Renal pelvis (tissue), 4 donors: ENCODE results near the gene MGAT1. TPM values are rescaled to one million over a fixed set of nuclear protein-coding genes. Genes with fewer than 3 reads are reported as not detected.
"Not testable (repeated sequence)": the region's sequence is repeated elsewhere in the genome, so short reads cannot be mapped to it uniquely, and the experiment has no call there.

Experiments
- DNase-seq: peaks from one replicate; pipeline ENCODE4 v3.0.0-alpha.2; 2013
- polyA plus RNA-seq, 3 donors: library from polyadenylated mRNA; unstranded; fragments of 120-200 nt; gene quantifications; one replicate each; pipeline ENCODE4 v1.2.1, GENCODE V29; 2013; ENCODE audit not compliant: insufficient read length in 3 of 3

The MGAT1 gene
- polyA plus RNA-seq, 3 donors: 79.0 to 89.7 (median 89.1) TPM

GRCh38 chr5:180790020-180790419 is 12.6 kb downstream of the MGAT1 start:
- no peak for DNase-seq

DNA sequence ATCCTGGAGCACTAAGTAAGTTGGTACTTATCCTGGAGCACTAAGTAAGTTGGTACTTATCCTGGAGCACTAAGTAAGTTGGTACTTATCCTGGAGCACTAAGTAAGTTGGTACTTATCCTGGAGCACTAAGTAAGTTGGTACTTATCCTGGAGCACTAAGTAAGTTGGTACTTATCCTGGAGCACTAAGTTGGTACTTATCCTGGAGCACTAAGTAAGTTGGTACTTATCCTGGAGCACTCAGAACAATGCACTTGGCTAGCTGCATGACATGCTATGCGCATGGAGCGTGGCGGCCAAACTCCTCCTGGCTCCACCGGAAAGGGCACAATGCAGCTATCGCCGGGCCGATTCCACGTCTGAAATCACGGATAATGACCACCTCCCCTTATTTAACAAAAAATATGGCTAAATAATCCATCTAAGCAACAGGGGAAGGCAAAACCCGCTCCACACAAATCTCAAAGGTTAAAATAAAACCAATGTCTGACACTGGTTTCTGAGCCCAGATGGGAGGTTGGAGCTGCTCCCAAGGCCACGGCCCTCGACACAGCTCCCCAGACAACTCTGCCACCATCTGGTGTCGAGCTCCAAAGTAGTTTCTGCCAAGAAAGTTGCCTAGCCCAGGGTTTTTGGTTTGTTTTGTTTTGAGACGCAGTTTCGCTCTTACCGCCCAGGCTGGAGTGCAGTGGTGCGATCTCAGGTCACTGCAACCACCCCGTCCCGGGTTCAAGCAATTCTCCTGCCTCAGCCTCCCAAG is 13.8 kb downstream of the MGAT1 start:
- not testable (repeated sequence) for DNase-seq

DNA sequence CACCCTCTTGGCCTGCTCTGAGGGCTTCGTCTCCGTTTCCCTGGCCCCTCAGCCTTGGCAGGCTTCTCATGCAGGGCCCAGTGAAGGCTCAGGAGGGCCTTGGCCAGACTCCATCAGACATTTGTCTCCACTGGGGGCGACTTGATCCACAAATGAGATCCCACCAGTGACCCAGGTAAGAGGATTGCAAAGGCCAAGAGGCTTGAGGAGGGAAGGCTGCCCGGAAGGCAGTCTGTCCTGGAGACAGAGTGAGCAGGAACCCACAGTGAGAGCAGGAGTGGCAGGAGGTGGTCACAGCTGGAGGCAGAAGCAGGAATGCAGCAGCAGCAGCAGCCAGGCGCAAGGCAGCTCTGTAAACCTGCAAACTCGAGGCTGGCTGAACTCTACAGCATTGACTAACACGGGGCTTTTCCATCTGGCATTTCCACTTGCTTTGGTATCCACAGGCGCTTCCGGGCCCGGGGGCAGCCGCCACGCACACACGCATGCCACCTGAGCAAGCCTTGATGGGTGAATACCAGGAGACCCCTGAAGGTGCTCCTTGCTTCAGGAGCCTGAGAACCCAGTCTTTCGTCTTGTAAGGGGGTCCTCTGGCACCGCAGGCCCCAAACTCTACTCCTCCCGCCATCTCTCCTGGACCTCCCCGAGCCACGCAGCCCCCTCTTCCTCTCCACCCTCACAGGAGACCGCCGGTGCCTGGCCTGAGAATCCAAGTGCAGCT is 14.7 kb downstream of the MGAT1 start:
- DNase-seq: no peak

- DNase-seq: no peak
Observed at GRCh38 chr5:180786531-180787398, 15.8 kb downstream of the MGAT1 start.

DNA sequence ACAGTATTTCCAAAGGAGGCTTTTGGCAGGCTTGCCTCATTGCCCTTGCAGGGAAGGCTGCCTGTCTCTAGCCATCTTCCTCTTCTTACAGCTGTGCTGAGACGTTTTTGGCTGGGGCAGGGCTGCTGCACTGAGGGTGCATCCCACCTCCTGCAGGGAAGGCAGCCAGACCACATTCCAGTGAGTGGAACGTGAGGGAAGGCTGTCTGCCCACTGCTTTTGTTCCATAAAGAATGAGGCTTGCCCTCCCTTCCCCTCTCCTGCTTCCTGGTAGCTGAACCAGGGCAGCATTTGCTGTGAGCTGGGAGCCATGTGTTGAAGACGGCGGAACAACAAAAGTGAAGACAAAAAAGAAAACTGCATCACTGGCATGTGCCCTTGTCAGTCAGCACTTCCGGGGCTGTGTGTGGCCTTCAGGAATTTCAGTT is 16.8 kb downstream of the MGAT1 start:
- no peak for DNase-seq

DNA sequence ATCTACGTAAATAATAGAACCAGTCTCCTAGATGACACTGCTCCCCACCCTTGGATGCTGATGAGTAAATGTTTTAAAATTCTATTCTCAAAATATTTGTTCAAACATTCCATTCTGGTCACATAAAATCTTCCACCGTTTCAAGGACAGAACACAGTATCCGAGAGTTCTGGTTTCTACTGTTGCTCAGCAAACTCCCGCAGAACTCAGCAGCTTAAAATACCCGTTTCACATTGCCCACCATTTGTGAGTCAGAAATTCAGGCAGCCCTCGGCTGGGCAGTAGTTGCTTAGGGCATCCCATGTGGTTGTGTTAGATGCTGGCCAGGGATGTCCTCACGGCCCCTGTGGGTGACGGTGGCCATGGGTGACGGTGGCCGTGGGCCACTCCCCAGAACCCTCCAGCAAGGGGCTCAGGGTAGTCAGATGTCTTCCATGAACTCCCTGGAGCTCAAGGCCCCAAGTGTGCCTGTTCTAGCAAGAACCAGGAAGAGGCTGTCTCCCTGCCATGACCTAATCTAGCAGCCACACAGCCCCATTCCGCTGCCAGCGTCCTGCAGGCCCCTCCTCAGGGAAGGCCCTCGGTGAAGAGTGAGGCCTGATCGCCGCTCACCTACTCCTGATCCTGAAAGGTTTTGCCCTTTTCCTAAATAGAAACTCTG is 17.4 kb downstream of the MGAT1 start:
- no peak for DNase-seq

- no peak for DNase-seq
Observed at GRCh38 chr5:180784497-180785097, 18.0 kb downstream of the MGAT1 start.

DNA sequence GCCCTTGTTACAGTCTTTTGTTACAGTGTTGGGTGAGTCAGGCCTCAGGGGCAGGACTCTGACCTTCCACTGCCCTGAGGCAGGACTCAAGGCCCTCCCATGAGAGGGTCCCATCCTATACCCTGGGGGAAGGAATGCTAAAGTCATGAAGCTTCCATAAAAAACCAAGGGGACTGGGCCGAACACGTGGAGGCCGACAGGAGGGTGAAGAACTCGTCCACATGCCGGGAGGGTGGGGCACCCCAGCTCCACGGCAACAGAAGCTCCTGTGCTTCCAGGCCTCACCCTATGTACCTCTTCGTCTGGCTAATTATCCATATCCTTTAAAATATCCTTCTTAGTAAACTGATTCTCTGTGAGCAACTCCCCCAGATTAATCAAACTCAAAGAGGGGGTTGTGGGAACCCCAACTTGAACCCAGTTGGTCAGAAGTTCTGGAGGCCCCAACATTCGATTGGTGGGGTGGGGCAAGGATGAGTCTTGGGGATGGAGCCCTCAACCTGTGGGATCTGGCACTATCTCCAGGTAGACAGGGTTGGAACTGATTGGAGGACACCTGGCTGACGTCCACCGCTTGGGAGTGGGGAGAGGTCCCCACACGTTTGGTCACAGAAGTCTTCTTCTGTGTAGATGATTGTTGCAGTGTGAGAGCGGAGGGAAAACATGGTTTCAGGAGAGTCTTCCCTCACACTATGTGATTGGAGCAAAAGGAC is 19.1 kb downstream of the MGAT1 start:
- no peak for DNase-seq

DNA sequence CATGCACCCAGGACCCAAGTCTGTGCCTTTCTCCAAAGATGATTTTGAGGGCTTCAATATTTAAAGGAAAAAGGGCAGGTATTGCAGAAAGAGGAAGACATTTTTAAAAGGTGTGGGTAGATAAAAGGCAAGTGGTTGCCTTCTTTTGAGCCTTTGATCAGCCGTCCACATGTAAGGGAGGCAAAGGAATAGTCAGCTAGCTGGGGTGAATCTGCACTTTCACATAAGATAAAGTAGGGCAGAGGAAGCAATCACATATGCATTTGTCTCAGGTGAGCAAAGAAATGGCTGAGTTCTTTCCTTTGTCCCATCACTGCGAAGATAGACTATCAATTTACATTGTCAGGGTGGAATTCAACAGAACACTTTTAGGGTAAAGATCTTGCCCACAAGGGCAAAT is 19.9 kb downstream of the MGAT1 start:
- DNase-seq: no peak

DNA sequence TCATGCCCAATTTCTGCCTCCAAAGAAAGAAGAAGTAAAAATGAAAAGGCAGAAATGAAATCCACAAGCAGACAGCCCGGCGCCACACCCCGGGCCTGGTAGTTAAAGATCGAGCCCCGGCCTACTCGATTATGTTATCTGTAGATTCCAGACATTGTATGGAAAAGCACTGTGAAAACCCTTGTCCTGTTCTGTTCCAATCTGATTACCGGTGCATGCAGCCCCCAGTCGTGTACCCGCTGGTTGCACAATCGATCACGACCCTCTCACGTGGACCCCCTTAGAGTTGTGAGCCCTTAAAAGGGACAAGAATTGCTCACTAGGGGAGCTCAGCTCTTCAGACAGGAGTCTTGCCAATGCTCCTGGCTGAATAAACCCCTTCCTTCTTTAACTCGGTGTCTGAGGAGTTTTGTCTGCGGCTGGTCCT is 20.7 kb downstream of the MGAT1 start:
- not testable (repeated sequence) for DNase-seq

DNA sequence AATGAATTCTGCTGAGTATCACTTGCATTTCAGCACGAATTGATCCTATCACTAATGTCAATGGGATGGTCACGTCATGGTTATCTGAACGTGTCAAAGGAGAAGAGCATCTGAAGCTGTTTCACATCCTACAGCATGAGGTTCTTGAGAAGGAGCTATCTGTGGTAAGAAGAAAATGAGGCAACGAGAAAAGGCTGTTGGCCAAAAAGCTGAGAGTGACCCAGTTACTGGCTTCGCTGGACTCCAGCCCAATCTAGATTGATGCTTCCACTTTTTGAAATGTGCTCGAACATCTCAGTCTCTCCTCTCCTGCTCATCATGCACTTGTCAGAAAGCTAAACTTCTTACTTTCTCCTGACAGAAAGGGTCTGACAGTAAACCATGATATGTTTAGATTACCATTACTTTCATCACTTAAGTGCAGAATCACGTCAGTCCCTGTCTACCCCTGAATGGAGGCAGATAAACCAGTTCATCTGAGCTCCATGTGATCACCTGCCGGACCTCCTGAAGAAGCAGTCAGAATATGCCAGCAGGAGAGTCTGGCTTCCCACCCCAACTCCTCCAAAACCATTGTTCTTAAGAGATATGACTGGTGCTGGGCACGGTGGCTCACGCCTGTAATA is 22.5 kb downstream of the MGAT1 start:
- DNase-seq: no peak

DNA sequence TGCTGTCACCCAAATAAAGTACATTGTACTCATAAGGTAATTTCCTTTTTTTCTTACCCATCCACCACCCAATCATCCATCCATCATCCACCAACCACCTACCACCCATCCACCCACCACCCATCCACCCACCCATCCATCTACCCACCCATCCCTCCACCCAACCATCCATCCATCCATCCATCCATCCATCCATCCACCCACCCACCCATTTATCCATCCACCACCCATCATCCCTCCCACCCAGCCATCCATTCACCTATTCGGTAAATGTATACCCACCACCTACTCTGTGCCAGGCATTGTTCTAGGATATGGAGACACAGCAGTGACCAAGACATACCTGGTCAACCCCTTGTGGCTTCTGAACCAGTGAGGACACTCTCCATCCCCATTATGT is 25.1 kb downstream of the MGAT1 start:
- DNase-seq: no peak

DNA sequence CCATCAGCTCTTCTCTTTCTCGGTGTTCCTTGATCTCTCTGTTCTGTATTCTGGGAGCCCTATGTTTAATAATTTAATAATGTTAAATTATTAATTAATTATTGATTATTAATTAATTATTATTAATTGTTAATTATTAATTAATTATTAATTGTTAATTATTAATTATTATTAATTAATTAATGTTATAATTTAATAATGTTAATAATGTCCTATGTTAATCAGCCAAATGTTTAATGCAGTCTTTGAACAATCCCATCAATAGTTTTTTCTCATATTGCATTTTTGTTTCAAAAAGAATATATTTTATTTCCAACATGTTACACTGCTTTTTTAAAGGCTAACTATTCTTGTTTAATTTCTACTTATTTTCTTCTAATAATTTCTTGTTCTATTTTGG is 26.2 kb downstream of the MGAT1 start:
- DNase-seq: no peak

DNA sequence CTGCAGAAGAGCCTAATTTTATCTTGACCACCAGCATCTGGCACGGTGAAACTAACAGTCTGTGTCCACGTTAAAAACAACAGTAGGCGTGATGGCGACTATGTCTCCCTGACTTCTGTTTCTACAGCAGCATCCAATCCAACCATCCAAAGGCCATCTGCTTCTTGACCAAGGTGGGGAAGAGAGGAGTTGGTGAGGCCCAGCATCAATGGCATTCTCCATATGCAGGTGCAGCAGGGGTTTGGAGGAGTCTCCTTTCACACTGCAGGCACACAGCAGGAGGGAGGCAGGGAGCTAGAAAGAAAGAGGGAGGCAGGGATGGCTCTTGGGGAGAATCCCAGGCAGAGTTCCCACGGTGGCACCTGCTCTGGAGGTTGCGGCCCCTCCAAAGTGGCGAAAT is 27.0 kb downstream of the MGAT1 start:
- no peak for DNase-seq

- no peak for DNase-seq
Observed at GRCh38 chr5:180771839-180772238, 30.8 kb downstream of the MGAT1 start.

DNA sequence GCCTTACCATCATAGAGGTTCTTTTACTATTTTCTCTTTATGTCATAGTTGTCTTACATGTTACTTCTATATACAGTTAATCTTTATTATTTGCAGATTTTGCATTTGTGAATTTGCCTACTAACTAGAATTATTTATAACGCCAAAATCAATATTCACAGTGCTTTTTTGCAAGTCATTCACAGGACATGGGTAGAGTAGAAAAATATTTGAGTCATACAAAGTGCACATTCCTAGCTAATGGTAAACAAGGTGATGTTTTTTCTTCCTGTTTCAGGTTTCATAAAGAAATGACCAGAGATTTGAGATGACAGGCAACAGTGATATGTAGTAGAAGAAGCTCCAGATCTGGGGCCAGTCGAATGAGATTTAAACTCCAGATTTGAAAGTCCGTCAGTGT is 32.8 kb downstream of the MGAT1 start:
- DNase-seq: no peak

DNA sequence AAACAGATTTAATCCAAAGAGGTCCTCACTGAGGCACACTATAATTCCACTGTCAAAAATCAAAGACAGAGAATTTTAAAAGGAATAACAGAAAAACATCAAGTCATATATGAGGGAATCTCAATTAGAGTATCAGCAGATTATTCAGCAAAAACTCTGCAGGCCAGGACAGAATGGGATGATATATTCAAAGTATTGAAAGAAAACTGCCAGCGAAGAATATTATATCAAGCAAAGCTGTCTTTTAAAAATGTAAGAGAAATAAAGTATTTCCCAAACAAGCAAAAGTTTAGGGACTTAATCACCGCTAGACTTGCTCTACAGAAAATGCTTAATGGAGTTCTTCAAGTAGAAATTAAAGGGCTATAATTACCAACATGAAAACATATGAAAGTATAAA is 47.0 kb downstream of the MGAT1 start:
- no peak for DNase-seq

DNA sequence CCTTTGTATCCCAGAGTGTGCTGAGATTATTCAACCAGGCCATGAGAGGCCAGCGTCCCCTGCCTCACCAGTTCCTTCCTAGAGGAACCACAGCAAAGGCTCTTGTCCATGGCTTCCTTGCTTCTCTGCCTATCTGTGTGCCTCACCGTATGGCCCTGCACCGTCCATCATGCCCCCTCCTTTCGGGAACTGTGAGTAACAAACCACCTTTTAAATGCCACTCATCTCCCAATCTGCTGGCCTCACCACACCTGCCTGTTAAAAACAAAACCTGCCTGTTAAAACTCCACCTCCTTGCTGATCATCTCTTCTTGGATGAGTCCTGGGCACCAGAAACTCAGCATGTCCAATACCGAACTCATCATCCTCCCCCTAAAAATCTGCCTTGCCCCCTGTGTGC is 58.4 kb downstream of the MGAT1 start:
- DNase-seq: no peak

DNA sequence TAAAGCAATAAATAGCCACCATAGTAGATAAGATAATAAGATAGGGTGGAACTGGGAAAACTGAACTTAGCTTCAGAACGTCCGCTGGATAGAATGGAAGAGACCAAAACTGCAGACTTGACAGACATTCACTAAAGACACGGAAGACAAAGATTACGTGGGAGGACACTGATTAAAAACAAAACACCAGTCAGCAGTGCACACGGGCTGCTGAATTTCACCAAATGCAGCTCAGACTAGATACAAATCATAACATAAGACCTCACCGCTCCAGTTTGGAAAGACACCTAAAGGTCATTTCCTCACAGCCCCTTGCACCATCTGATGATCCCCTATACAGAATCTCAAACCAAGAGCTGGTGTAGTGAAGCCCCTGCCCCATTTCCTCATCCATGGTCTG is 59.9 kb downstream of the MGAT1 start:
- DNase-seq: no peak

DNA sequence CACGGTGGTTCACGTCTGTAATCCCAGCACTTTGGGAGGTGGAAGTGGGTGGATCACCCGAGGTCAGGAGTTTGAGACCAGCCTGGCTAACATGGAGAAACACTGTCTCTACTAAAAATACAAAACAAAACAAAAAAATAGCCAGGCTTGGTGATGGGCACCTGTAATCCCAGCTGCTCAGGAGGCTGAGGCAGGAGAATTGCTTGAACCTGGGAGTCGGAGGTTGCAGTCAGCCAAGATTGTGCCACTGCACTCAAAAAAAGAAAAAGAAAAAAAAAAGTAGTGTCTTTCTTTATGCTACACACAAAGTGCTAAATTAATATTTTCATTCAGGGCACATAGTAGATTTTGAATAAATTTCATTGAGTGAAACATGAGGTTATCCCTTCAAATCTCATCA is 61.7 kb downstream of the MGAT1 start:
- not testable (repeated sequence) for DNase-seq
